ENCODE results near the gene TMEM117. TPM values are rescaled to one million over a fixed set of nuclear protein-coding genes. Genes with fewer than 3 reads are reported as not detected.
"Not testable (repeated sequence)": the region's sequence is repeated elsewhere in the genome, so short reads cannot be mapped to it uniquely, and the experiment has no call there.

TMEM117 gene
- total and polyA plus RNA-seq, 7 donors, result 2.3 to 21.4 (median 17.5) TPM

- no peak for DNase-seq
- no peaks in the 10 kb centered on the region for H3K27me3 ChIP-seq
- no peak for TF ChIP-seq EP300 (IDR thresholded peaks at IDR 0.05)
- TF ChIP-seq POLR2AphosphoS5 (IDR thresholded peaks at IDR 0.05), result peak in 1 of 4 donors; percentile 17
- H3K9me3 ChIP-seq, result no peaks in the 10 kb centered on the region
- no peaks in the 10 kb centered on the region for H3K36me3 ChIP-seq
- no peak overlapping the region for H3K4me3 ChIP-seq
- H3K27ac ChIP-seq, result peak overlapping the region in 1 of 4 donors; percentile 17
- WGBS, 2 donors, result 45 to 71% methylated on average over 5 of the region's 5 CpGs
- intact Hi-C loops (cut with DNase I), result no loop called here
- H3K4me1 ChIP-seq, result peaks cover 0 to 13% (median 4%) of the 10 kb centered on the region in 4 donors
These were observed 541.7 kb downstream of the TMEM117 start for GRCh38 chr12:44377443-44378187.

- H3K4me1 ChIP-seq, result peaks cover 0 to 13% (median 4%) of the 10 kb centered on the region in 4 donors
- H3K36me3 ChIP-seq; H3K27ac ChIP-seq; H3K9me3 ChIP-seq; intact Hi-C loops (cut with DNase I); H3K27me3 ChIP-seq; H3K4me3 ChIP-seq; DNase-seq: not testable (repeated sequence)
These were observed 543.2 kb downstream of the TMEM117 start for GRCh38 chr12:44379113-44379512.

- Histone ChIP-seq H3K9me3 (no peaks in the 10 kb centered on the region), H3K27me3 (no peaks in the 10 kb centered on the region), H3K4me3 (no peak overlapping the region), H3K27ac (no peak overlapping the region), H3K36me3 (no peaks in the 10 kb centered on the region), H3K4me1 (peaks cover 0 to 13% (median 4%) of the 10 kb centered on the region in 4 donors)
- TF ChIP-seq POLR2A (IDR thresholded peaks at IDR 0.05) (no peak), EP300 (IDR thresholded peaks at IDR 0.05) (no peak), CTCF (IDR thresholded peaks at IDR 0.05) (no peak), POLR2AphosphoS5 (IDR thresholded peaks at IDR 0.05) (no peak)
- intact Hi-C loops (cut with DNase I), result no loop called here
- no peak for DNase-seq
- 81 to 84% methylated on average over 3 of the region's 3 CpGs for WGBS, 2 donors
These were observed 544.0 kb downstream of the TMEM117 start for GRCh38 chr12:44379831-44380230.

GRCh38 chr12:44380861-44381260 is 545.0 kb downstream of the TMEM117 start:
- intact Hi-C loops (cut with DNase I), result no loop called here
- DNase-seq, result no peak
- no peaks in the 10 kb centered on the region for H3K9me3 ChIP-seq
- TF ChIP-seq POLR2AphosphoS5 (IDR thresholded peaks at IDR 0.05), result no peak
- TF ChIP-seq POLR2A (IDR thresholded peaks at IDR 0.05), result no peak
- TF ChIP-seq CTCF (IDR thresholded peaks at IDR 0.05), result no peak
- no peak for TF ChIP-seq EP300 (IDR thresholded peaks at IDR 0.05)
- H3K4me1 ChIP-seq, result peaks cover 0 to 13% (median 4%) of the 10 kb centered on the region in 4 donors
- H3K27me3 ChIP-seq, result no peaks in the 10 kb centered on the region
- H3K36me3 ChIP-seq, result no peaks in the 10 kb centered on the region
- H3K4me3 ChIP-seq, result no peak overlapping the region
- no peak overlapping the region for H3K27ac ChIP-seq

GRCh38 chr12:44381341-44381740 is 545.5 kb downstream of the TMEM117 start:
- Histone ChIP-seq H3K4me3 (no peak overlapping the region), H3K27ac (no peak overlapping the region), H3K27me3 (no peaks in the 10 kb centered on the region), H3K9me3 (no peaks in the 10 kb centered on the region), H3K4me1 (peaks cover 0 to 13% (median 4%) of the 10 kb centered on the region in 4 donors), H3K36me3 (no peaks in the 10 kb centered on the region)
- DNase-seq, result no peak
- intact Hi-C loops (cut with DNase I), result no loop called here
- TF ChIP-seq EP300 (IDR thresholded peaks at IDR 0.05) (no peak), POLR2A (IDR thresholded peaks at IDR 0.05) (no peak), CTCF (IDR thresholded peaks at IDR 0.05) (no peak), POLR2AphosphoS5 (IDR thresholded peaks at IDR 0.05) (no peak)
- 88 to 94% methylated on average over 6 of the region's 6 CpGs for WGBS, 2 donors

GRCh38 chr12:44384136-44384535 is 548.3 kb downstream of the TMEM117 start:
- Histone ChIP-seq H3K4me3 (no peak overlapping the region), H3K27ac (no peak overlapping the region), H3K36me3 (no peaks in the 10 kb centered on the region), H3K27me3 (no peaks in the 10 kb centered on the region), H3K4me1 (peaks cover 0 to 14% (median 2%) of the 10 kb centered on the region in 4 donors), H3K9me3 (no peaks in the 10 kb centered on the region)
- no peak for TF ChIP-seq POLR2AphosphoS5 (IDR thresholded peaks at IDR 0.05)
- TF ChIP-seq POLR2A (IDR thresholded peaks at IDR 0.05), result no peak
- no peak for TF ChIP-seq CTCF (IDR thresholded peaks at IDR 0.05)
- no peak for TF ChIP-seq EP300 (IDR thresholded peaks at IDR 0.05)
- intact Hi-C loops (cut with DNase I), result no loop called here
- DNase-seq, result no peak
- 85 to 90% methylated on average over 3 of the region's 3 CpGs for WGBS, 2 donors

Data from sigmoid colon (tissue), 7 donors.